ENCODE data around the gene IL7R.

GRCh38 chr5:35902046-35902672, 45.5 kb downstream of the IL7R start:
- TF ChIP-seq TEAD4 (IDR thresholded peaks at IDR 0.05) (no peak), CREB1 (IDR thresholded peaks at IDR 0.05; ENCODE audit: low read depth) (no peak), EGR1 (IDR thresholded peaks at IDR 0.05) (no peak), YY1 (IDR thresholded peaks at IDR 0.05; ENCODE audit: low read depth) (no peak)
- TF ChIP-seq, protein P1, sequence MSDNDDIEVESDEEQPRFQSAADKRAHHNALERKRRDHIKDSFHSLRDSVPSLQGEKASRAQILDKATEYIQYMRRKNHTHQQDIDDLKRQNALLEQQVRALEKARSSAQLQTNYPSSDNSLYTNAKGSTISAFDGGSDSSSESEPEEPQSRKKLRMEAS (IDR thresholded peaks at IDR 0.05): no peak
- TF ChIP-seq, protein P2, sequence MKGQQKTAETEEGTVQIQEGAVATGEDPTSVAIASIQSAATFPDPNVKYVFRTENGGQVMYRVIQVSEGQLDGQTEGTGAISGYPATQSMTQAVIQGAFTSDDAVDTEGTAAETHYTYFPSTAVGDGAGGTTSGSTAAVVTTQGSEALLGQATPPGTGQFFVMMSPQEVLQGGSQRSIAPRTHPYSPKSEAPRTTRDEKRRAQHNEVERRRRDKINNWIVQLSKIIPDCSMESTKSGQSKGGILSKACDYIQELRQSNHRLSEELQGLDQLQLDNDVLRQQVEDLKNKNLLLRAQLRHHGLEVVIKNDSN (IDR thresholded peaks at IDR 0.05): no peak

Measured in Ishikawa (cell line).